ENCODE results near the gene ZNF680. TPM values are rescaled to one million over a fixed set of nuclear protein-coding genes. Genes with fewer than 3 reads are reported as not detected.

ZNF680 gene
- total RNA-seq, 2 experiments from 2014 or later: 48.4 to 62.6 TPM

- H3K4me1 ChIP-seq (ENCODE audit: insufficient read depth, low read length, poor library complexity, severe bottlenecking): no peaks in the 10 kb centered on the region
Observed at GRCh38 chr7:64602086-64602485, 39.2 kb upstream of the ZNF680 start.

GRCh38 chr7:64599359-64599758 is 36.5 kb upstream of the ZNF680 start:
- H3K27ac ChIP-seq (ENCODE audit: low read depth, low read length, poor library complexity, severe bottlenecking): no peak overlapping the region
- TF ChIP-seq EZH2phosphoT487 (IDR thresholded peaks at IDR 0.05; ENCODE audit: borderline replicate concordance, low read depth, low read length) (no peak), CTCF (conservative IDR thresholded peaks at IDR 0.05; ENCODE audit: low read length) (peak; percentile 47; the same call in 1 of the 2 replicates)
- DNase-seq (ENCODE audit: low spot score): no peak
- H2AFZ ChIP-seq (ENCODE audit: low read length): no peak overlapping the region
- H3K9me2 ChIP-seq (ENCODE audit: insufficient read depth, low read length): no peaks in the 10 kb centered on the region
- no peak overlapping the region for H3K4me2 ChIP-seq (ENCODE audit: low read length)
- H3K4me1 ChIP-seq (ENCODE audit: insufficient read depth, low read length, poor library complexity, severe bottlenecking): no peaks in the 10 kb centered on the region
- ChIA-PET CTCF (ENCODE audit: unreplicated experiment) (no interaction called here), POLR2A (no interaction called here)
- H3K9me3 ChIP-seq (ENCODE audit: low read length): no peaks in the 10 kb centered on the region
- intact Hi-C loops (cut with micrococcal nuclease; ENCODE audit: unreplicated experiment): no loop called here
- no peaks in the 10 kb centered on the region for H3K36me3 ChIP-seq (ENCODE audit: insufficient read depth, low read length)
- no peak overlapping the region for H3K4me3 ChIP-seq (ENCODE audit: low read depth, low read length, poor library complexity, severe bottlenecking)
- no TSS peak for BruUV-seq (replicated peaks)
- no peaks in the 10 kb centered on the region for H4K20me1 ChIP-seq (ENCODE audit: insufficient read depth, low read length)
- no peaks in the 10 kb centered on the region for H3K79me2 ChIP-seq (ENCODE audit: insufficient read depth, low read depth, low read length)

More at GRCh38 chr7:64602086-64602485, 39.2 kb upstream of the ZNF680 start:
- ChIA-PET POLR2A (interaction anchor here (0.7 kb wide), 1 partner anchor 688 kb away, joined by 4 read pairs; no protein-coding TSS in a partner anchor), CTCF (ENCODE audit: unreplicated experiment) (no interaction called here)
- Histone ChIP-seq H3K9me3 (ENCODE audit: low read length) (no peaks in the 10 kb centered on the region), H3K4me2 (ENCODE audit: low read length) (no peak overlapping the region), H3K27ac (ENCODE audit: low read depth, low read length, poor library complexity, severe bottlenecking) (no peak overlapping the region), H4K20me1 (ENCODE audit: insufficient read depth, low read length) (no peaks in the 10 kb centered on the region), H3K36me3 (ENCODE audit: insufficient read depth, low read length) (no peaks in the 10 kb centered on the region), H3K9me2 (ENCODE audit: insufficient read depth, low read length) (no peaks in the 10 kb centered on the region), H3K4me3 (ENCODE audit: low read depth, low read length, poor library complexity, severe bottlenecking) (no peak overlapping the region), H2AFZ (ENCODE audit: low read length) (no peak overlapping the region), H3K79me2 (ENCODE audit: insufficient read depth, low read depth, low read length) (no peaks in the 10 kb centered on the region)
- no peak for DNase-seq (ENCODE audit: low spot score)
- intact Hi-C loops (cut with micrococcal nuclease; ENCODE audit: unreplicated experiment): no loop called here
- no peak for TF ChIP-seq EZH2phosphoT487 (IDR thresholded peaks at IDR 0.05; ENCODE audit: borderline replicate concordance, low read depth, low read length)
- TF ChIP-seq CTCF (conservative IDR thresholded peaks at IDR 0.05; ENCODE audit: low read length): no peak
- no TSS peak for BruUV-seq (replicated peaks)

- Histone ChIP-seq H3K4me2 (ENCODE audit: low read length) (no peak overlapping the region), H3K36me3 (ENCODE audit: insufficient read depth, low read length) (no peaks in the 10 kb centered on the region), H3K27ac (ENCODE audit: low read depth, low read length, poor library complexity, severe bottlenecking) (no peak overlapping the region), H3K79me2 (ENCODE audit: insufficient read depth, low read depth, low read length) (no peaks in the 10 kb centered on the region), H4K20me1 (ENCODE audit: insufficient read depth, low read length) (no peaks in the 10 kb centered on the region), H3K4me3 (ENCODE audit: low read depth, low read length, poor library complexity, severe bottlenecking) (no peak overlapping the region), H3K9me3 (ENCODE audit: low read length) (no peaks in the 10 kb centered on the region), H3K4me1 (ENCODE audit: insufficient read depth, low read length, poor library complexity, severe bottlenecking) (no peaks in the 10 kb centered on the region), H3K9me2 (ENCODE audit: insufficient read depth, low read length) (no peaks in the 10 kb centered on the region), H2AFZ (ENCODE audit: low read length) (no peak overlapping the region)
- TF ChIP-seq EZH2phosphoT487 (IDR thresholded peaks at IDR 0.05; ENCODE audit: borderline replicate concordance, low read depth, low read length) (no peak), CTCF (conservative IDR thresholded peaks at IDR 0.05; ENCODE audit: low read length) (no peak)
- CTCF ChIA-PET (ENCODE audit: unreplicated experiment): no interaction called here
- no TSS peak for BruUV-seq (replicated peaks)
- intact Hi-C loops (cut with micrococcal nuclease; ENCODE audit: unreplicated experiment): no loop called here
- DNase-seq (ENCODE audit: low spot score): no peak
- POLR2A ChIA-PET: no interaction called here
Observed at GRCh38 chr7:64590971-64591370, 28.1 kb upstream of the ZNF680 start.
